ES-I3 (cell line): Measurements from ENCODE around the gene ASCC2.
A peak's percentile ranks its signal among the peaks of the same experiment; 100 is the strongest.

ENCODE experiments used
- H3K36me3 ChIP-seq: 2 replicates; pipeline ENCODE4 v1.6.1; 2013; ENCODE audit warnings: mild to moderate bottlenecking, low read length, control low read depth, moderate library complexity; ENCODE audit not compliant: insufficient read depth
- H3K4me1 ChIP-seq: 2 replicates; pipeline ENCODE4 v1.6.1; 2013; ENCODE audit warnings: mild to moderate bottlenecking, control low read depth, low read length; ENCODE audit not compliant: insufficient read depth
- H3K9ac ChIP-seq: 2 replicates; pipeline ENCODE4 v1.6.1; 2013; ENCODE audit warnings: low read depth, mild to moderate bottlenecking, low read length, moderate library complexity
- H3K9me3 ChIP-seq: 2 replicates; pipeline ENCODE4 v1.6.1; 2013; ENCODE audit warnings: mild to moderate bottlenecking, low read length, moderate library complexity; ENCODE audit not compliant: control insufficient read depth, insufficient read depth

ASCC2 gene

GRCh38 chr22:29780748-29781676 lies 57.1 kb downstream of the ASCC2 start:
- peaks cover 7% of the 10 kb centered on the region; the same call in 1 of the 2 replicates for H3K4me1 ChIP-seq
- no peaks in the 10 kb centered on the region for H3K36me3 ChIP-seq
- no peaks in the 10 kb centered on the region for H3K9me3 ChIP-seq
- H3K9ac ChIP-seq: no peak overlapping the region

- Histone ChIP-seq H3K9me3 (no peaks in the 10 kb centered on the region), H3K36me3 (no peaks in the 10 kb centered on the region), H3K4me1 (peaks cover 7% of the 10 kb centered on the region; the same call in 1 of the 2 replicates), H3K9ac (no peak overlapping the region)
These were observed 57.9 kb downstream of the ASCC2 start for GRCh38 chr22:29780220-29780619.

GRCh38 chr22:29773233-29773632 lies 64.8 kb downstream of the ASCC2 start:
- H3K36me3 ChIP-seq: peaks cover 9% of the 10 kb centered on the region; the same call in 1 of the 2 replicates
- H3K9me3 ChIP-seq: no peaks in the 10 kb centered on the region
- H3K9ac ChIP-seq: no peak overlapping the region
- no peaks in the 10 kb centered on the region for H3K4me1 ChIP-seq

- peaks cover 9% of the 10 kb centered on the region; the same call in 1 of the 2 replicates for H3K36me3 ChIP-seq
- no peaks in the 10 kb centered on the region for H3K4me1 ChIP-seq
- H3K9me3 ChIP-seq: no peaks in the 10 kb centered on the region
- no peak overlapping the region for H3K9ac ChIP-seq
These were observed 65.9 kb downstream of the ASCC2 start for GRCh38 chr22:29772170-29772641.

GRCh38 chr22:29769723-29770321 lies 68.3 kb downstream of the ASCC2 start:
- peaks cover 9% of the 10 kb centered on the region; the same call in 1 of the 2 replicates for H3K36me3 ChIP-seq
- H3K4me1 ChIP-seq: no peaks in the 10 kb centered on the region; the same call in 1 of the 2 replicates
- H3K9ac ChIP-seq: no peak overlapping the region
- no peaks in the 10 kb centered on the region for H3K9me3 ChIP-seq

GRCh38 chr22:29768052-29768693 lies 69.9 kb downstream of the ASCC2 start:
- H3K9me3 ChIP-seq: no peaks in the 10 kb centered on the region
- peak overlapping the region; percentile 94 for H3K9ac ChIP-seq
- H3K36me3 ChIP-seq: peaks cover 9% of the 10 kb centered on the region; the same call in 1 of the 2 replicates
- H3K4me1 ChIP-seq: no peaks in the 10 kb centered on the region; the same call in 1 of the 2 replicates

GRCh38 chr22:29767171-29768051 lies 70.7 kb downstream of the ASCC2 start, which contains the start of gene UQCR10:
Gene UQCR10, plus strand, starts transcription at chr22:29767369. Its CDS starts 30 bp downstream, at chr22:29767399.
- Histone ChIP-seq H3K36me3 (peaks cover 9% of the 10 kb centered on the region; the same call in 1 of the 2 replicates), H3K4me1 (peaks cover under 1% of the 10 kb centered on the region; the same call in 1 of the 2 replicates), H3K9me3 (no peaks in the 10 kb centered on the region), H3K9ac (peak within 1 kb of the TSS; percentile 94)

GRCh38 chr22:29766632-29767170 lies 71.4 kb downstream of the ASCC2 start, which contains the start of gene ZMAT5:
Gene ZMAT5, minus strand, starts transcription at chr22:29767007. Its CDS starts 18,463 bp downstream, at chr22:29748544.
- peak within 1 kb of the TSS; percentile 94 for H3K9ac ChIP-seq
- H3K4me1 ChIP-seq: peaks cover 5% of the 10 kb centered on the region; the same call in 1 of the 2 replicates
- H3K36me3 ChIP-seq: peaks cover 9% of the 10 kb centered on the region; the same call in 1 of the 2 replicates
- H3K9me3 ChIP-seq: no peaks in the 10 kb centered on the region

GRCh38 chr22:29765905-29766631 lies 72.0 kb downstream of the ASCC2 start:
- Histone ChIP-seq H3K4me1 (peaks cover 5% of the 10 kb centered on the region; the same call in 1 of the 2 replicates), H3K9ac (peak overlapping the region; percentile 94), H3K36me3 (peaks cover 9% of the 10 kb centered on the region; the same call in 1 of the 2 replicates), H3K9me3 (no peaks in the 10 kb centered on the region)

GRCh38 chr22:29762263-29762662 lies 75.8 kb downstream of the ASCC2 start:
- no peak overlapping the region for H3K9ac ChIP-seq
- no peaks in the 10 kb centered on the region for H3K36me3 ChIP-seq
- H3K9me3 ChIP-seq: no peaks in the 10 kb centered on the region
- peaks cover 5% of the 10 kb centered on the region; the same call in 1 of the 2 replicates for H3K4me1 ChIP-seq

GRCh38 chr22:29758959-29759358 lies 79.1 kb downstream of the ASCC2 start:
- no peaks in the 10 kb centered on the region for H3K9me3 ChIP-seq
- no peaks in the 10 kb centered on the region for H3K36me3 ChIP-seq
- H3K9ac ChIP-seq: no peak overlapping the region
- peaks cover 5% of the 10 kb centered on the region; the same call in 1 of the 2 replicates for H3K4me1 ChIP-seq

GRCh38 chr22:29758068-29758622 lies 79.9 kb downstream of the ASCC2 start:
- no peaks in the 10 kb centered on the region for H3K36me3 ChIP-seq
- no peak overlapping the region for H3K9ac ChIP-seq
- H3K4me1 ChIP-seq: peaks cover 5% of the 10 kb centered on the region; the same call in 1 of the 2 replicates
- no peaks in the 10 kb centered on the region for H3K9me3 ChIP-seq
